Non-pigmented ciliary epithelial cell (primary cell): ENCODE results near the gene HOXD13.

Experiments
- DNase-seq: peaks from one replicate; pipeline ENCODE4 v3.0.0-alpha.2; 2010; ENCODE audit warnings: low read depth

The HOXD13 gene

DNA sequence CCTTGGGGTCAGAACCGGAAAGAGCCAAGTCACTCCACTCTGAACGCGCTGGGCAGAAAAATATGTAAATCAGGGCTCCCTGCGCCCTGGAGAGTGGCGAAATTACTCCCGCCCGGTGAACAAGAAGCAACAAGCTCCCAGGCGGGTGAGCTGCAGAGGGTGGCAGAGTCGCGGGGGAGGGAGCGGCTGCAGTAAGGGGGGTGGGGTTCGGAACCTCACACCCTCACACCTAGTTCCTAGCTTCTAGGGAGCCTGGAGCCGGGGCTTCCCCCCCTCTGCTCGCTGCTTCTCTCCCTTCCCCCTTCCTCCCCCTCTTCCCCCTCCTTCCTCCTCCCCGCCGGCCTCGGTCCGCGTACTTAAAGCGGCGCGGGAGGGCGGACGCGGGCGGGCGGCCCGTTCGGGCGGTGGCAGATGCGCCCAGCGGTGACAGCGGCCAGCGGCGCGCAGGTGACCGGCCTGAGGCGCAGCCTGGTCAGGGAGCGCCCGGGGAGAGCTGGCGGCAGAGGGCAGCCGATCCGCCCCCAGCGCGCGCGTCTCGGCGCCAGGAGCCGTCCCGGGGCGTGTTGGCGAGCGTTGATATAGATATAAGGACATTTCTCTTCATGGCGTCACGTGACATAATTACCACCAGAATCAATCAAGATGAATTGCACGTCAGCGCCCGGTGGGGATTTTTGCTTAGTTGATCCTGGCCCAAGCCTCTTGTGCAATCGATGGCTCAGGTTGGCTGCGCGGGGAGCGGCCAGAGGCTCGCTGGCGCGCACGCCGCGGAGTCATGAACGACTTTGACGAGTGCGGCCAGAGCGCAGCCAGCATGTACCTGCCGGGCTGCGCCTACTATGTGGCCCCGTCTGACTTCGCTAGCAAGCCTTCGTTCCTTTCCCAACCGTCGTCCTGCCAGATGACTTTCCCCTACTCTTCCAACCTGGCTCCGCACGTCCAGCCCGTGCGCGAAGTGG is 14.3 kb downstream of the HOXD13 start, which contains the start of gene HOXD11:
TSS of gene HOXD11 (plus strand) at position 700 of the 959 bp plus-strand sequence. CDS start at position 776, 76 bp downstream.
- no peak for DNase-seq

- no peak for DNase-seq
Observed at GRCh38 chr2:176107731-176108181, 15.2 kb downstream of the HOXD13 start.

DNA sequence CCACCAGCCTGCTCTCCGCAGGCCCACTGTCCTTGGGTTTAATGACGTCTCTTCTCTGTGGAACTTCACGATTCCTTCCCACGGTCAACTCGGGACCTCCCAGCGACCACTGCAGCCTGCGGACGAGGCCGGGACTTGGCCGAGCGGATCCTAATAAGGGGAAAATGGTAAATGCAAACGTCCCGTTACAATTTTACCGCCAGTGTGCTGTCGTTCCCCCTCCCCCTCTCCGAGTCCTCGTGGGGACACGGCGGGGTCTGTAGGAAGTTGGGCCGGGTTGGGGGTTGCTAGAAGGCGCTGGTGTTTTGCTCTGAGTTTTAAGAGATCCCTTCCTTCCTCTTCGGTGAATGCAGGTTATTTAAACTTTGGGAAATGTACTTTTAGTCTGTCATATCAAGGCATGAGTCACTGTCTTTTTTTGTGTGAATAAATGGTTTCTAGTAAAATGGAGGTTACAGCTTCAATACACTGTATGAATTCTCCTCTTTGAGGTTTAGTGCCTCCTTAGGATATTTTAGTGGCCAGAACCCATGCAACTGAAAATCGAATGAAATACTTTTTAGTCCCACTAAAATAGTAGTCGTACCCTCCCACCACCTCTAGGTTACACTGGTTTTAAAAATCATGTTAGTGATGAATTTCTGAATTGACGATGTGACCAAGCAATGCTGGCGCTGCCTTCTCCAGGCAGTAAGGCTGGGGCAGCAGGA is 16.8 kb downstream of the HOXD13 start:
- no peak for DNase-seq

DNA sequence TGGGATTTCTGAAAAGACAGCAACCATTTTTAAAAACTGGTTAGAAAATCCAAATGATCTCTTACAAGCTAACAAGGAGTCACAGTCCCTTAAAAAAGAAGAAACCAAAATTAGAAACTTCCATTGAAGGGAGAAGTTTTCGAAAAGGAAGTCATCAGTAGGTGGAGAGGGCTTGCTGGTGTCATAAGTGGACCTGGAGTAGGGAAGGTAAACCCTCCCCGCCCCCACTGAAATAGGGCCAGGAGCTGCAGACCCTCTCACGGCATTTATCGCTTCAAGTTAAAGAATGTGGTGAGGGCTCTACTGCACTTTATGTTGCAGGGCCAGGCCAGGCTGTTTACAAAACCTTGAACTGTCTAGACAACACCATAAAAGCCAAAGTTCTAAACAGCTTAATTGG is 17.4 kb downstream of the HOXD13 start:
- DNase-seq = no peak

DNA sequence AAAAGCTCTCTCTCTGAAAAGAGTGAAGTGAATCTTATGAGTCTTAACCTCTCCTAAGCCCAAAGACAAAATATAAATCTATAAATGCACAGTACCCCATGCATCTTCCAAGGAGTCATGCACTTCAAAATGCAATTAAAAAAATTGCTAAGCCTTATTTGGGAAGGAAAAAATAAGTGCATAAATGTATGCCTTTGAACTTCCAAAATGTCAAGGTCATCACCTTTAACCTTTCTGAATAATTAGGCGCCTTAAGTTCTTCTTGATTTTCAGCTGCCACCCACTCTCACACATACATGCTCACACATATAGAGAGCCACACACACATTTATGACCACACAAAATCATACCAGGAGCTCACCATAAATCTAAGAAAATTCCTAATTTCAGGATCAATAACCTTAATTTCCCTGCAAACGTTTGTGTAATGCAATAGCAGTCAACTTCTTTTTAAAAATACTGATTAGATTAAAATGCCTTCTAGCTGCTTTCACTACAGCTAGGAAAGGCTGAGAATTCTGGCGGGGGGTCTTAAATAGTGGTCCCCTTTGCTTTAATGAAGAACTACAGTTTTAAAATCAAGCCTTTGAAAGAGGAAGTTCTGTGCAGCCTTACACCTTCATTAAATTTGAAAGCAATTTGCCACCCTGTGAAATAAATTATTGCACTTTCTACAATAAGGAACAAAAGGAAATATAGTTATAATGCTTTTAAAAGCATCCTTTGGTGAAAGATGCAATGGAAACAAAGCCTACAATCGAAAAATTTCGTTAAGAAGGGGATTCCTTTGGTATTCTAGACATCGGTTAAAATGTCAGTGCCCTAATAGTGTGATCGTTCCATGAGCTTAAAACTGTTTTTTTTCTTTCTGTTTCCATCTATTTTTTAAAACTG is 18.1 kb downstream of the HOXD13 start:
- no peak for DNase-seq

- no peak for DNase-seq
Observed at GRCh38 chr2:176111309-176111663, 18.8 kb downstream of the HOXD13 start.

DNA sequence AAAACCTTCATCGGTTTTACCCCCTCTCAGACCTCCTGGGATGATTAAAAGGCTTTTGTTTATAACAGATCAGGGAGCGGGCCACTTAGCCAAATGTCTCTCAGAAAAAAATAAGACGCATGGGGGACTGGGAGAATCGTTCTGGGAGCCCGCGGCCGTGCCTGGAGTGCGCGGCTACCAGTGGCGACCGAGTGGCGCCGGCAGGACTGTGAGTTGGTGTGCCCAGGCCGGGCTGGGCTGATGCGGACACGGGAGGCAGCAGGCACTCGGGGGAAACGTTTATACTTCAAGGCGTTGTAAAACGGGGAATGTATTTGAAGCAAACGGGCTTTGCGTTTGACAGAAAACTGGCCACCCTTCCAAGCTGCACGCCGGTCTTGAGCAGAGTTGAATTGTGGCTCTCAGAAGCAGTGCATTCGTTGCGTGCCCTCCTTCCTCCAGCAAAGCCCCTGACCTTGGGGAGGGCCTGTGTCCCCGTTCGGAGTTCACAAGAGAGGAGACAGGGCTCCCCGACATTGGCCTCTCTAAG is 19.4 kb downstream of the HOXD13 start:
- no peak for DNase-seq

DNA sequence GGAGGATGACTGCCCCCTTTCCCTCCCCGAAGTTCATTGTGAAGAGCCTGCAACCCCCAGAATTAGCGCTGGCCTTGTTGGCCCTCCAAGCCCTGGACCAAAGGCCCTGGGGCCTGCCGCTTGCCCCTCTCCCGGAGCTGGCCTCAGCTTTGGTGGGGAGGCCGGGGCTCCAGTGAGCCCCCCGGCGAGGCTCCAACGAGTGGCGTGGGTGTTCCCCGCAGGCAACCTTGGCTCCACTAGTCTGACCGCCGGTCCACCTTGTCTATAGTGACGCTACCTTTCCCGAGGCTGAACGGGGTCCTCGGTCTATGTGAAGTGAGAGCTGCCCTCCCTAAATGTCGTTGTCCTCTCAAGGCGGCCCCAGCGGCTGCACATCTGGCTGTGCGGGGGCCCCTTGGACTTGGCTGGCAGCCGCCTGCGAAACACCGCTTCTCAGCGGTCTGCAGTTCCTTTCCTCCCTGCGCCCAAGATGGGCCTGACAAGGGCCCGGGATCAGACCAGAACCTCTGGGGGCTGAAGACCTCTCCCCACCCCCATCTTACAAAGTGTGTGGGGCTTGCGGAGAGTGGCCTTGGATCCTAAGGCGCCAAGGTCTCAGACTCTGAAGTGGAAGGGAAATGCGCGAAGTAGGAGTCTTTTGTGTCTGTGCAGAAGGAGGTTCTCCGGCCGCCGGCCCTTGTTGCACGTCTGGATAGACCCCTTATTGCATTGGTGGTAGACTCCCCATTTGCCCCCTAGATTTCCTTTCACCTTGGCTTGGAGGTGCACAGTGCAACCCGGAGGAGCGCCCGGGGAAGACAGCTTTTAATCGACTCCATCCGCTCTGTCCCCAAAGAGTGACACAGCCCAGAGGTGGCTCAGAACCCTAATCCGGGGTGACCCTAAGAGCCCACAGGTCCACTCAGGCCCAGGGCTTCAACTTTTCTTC is 20.1 kb downstream of the HOXD13 start:
- DNase-seq = no peak

DNA sequence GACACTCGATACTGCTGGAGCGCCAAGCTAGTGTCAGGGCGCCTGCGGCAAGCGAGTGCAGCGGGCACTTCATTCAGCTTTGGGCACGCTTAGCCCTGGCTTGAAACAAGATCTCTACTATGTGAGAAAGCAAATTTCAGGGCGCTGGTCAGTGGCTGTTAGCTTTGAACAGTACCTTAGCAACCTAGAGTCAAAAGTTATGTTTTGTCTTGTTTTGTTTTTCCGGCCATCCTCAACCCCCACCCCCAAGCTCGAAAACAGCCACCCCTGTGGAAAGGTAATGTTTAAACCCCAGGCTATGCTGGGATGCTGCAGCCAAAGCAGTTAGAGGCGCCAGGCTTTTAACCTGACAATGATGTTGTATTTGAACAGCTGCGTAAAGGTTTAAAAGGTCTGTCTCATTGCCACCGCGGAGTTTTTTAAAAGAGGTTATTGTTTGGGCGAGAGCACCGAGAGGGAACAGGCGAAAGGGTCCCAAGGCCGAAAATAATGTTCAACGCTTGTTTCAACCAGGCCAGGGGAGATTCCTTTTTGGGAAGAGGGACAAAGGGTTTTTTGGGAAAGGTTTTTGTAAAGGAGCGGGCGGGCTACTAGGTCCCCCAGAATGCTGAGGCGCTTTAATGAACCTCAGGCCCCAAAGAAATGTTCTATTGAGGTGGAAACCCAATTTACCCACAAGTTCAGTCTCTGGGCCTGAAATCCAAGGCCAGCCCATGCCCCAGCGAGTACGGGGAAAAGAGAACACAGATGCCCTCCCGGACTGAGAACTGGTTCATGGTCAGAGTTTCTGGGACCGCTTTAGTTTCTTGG is 21.8 kb downstream of the HOXD13 start:
- DNase-seq = no peak

- no peak for DNase-seq
Observed at GRCh38 chr2:176114930-176115625, 22.6 kb downstream of the HOXD13 start.

- no peak for DNase-seq
Observed at GRCh38 chr2:176115883-176116813, 23.6 kb downstream of the HOXD13 start, which contains the start of gene HOXD10. TSS of gene HOXD10 (plus strand) at chr2:176116778. CDS start at chr2:176116834, 56 bp downstream.

- DNase-seq = no peak
Observed at GRCh38 chr2:176117162-176117822, 24.8 kb downstream of the HOXD13 start.

DNA sequence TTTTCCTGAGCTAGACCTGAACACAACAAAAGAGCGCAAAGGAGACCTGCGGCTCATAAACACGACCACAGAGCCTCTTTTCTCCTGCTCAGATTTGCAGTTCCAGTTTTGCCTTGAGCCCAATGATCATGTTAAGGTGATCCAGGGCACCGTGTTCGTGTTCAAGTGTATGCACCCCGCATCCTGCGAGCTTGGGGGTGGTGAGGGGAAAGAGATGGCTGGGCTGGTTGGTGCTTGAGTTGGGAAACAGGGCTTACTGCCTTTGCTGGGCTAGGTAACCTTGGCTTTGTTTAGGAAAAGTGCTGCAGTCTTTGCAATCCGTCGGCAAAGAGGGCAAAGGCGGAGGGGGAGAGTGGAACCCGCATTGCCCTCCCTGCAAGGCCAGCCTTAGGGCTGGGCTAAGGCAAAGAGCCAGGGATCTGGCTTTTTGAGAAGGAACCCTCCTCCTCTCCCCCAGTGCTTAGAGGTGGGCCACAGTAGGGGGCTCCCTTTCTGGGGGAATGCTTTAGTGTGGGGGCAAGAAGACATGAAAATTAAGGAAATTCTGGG is 25.4 kb downstream of the HOXD13 start:
- DNase-seq = no peak

GRCh38 chr2:176118601-176119339 is 26.2 kb downstream of the HOXD13 start:
- no peak for DNase-seq

DNA sequence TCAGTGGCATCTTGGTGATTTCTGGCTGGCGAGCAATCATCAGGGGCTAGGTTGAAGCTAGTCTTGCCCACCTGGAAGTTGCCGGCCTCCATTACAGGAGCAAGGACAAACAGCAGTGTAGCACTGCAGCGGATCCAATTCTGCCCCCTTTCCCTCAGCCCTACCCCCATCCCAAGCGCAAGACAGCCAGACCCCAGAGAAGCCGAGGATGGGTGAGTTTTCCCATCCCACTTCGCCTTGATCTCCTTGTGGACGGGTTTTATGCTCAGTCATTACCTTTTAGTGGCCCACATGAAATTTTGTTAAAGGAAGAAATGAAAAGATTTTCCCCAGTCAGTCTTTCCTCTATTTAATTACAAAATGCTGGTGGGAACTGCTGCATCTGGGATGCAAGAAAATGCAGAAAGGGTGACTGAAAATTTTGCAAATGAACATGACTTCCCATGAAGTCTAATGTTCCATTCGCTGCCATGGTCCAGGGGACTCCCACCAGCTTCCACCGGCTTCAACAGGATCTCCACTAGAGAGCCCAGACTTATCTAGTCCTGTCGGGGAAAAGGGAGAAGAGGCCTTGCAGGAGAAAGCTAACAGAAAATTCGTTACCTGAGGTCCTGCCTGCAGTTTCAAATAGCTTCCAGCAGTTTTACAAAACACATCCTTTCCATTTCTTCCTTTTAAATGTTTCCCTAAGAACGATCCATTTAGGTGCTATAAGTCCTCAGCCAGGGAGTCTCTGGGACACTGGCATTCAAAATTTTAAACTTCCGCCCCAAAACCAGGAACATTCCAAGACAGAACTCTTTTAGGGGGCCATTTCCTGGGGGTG is 28.1 kb downstream of the HOXD13 start:
- no peak for DNase-seq
